Measurements from ENCODE around the gene GPR108.

Gene GPR108

GRCh38 chr19:6719540-6719861, 17.9 kb downstream of the GPR108 start:
- no peak overlapping the region for H2BK5ac ChIP-seq (ENCODE audit: low read depth, low read length, poor library complexity)
- no peak overlapping the region for H2BK120ac ChIP-seq (ENCODE audit: insufficient read depth, low read length, poor library complexity)
- H2AK5ac ChIP-seq (ENCODE audit: low read length), result no peak overlapping the region
- no peak overlapping the region for H3K27ac ChIP-seq (ENCODE audit: low read depth, low read length)
- H4K91ac ChIP-seq (ENCODE audit: low read depth, low read length), result no peak overlapping the region
- no peak for DNase-seq
- peaks cover 2 to 5% of the 10 kb centered on the region in 2 experiments for H3K4me1 ChIP-seq (ENCODE audit: control insufficient read depth in 1 of 2, insufficient read depth in 2 of 2, low read length in 2 of 2)
- H3K9me3 ChIP-seq (ENCODE audit: insufficient read depth, low read depth, low read length), result peaks cover 7% of the 10 kb centered on the region
- H3K14ac ChIP-seq (ENCODE audit: low read length), result no peak overlapping the region
- H3K23ac ChIP-seq (ENCODE audit: low read length), result no peak overlapping the region
- H3K79me2 ChIP-seq (ENCODE audit: control insufficient read depth, insufficient read depth, low read length, poor library complexity), result no peaks in the 10 kb centered on the region
- H4K8ac ChIP-seq (ENCODE audit: low read depth, low read length), result no peak overlapping the region
- no peaks in the 10 kb centered on the region for H3K27me3 ChIP-seq (ENCODE audit: insufficient read depth, low read length)
- no peak overlapping the region for H4K12ac ChIP-seq (ENCODE audit: low read depth, low read length)
- H3K4ac ChIP-seq (ENCODE audit: low read depth, low read length), result no peak overlapping the region
- no peak overlapping the region for H3K4me2 ChIP-seq (ENCODE audit: low read length)
- H3K36me3 ChIP-seq (ENCODE audit: control insufficient read depth in 1 of 2, insufficient read depth in 2 of 2, low read length in 2 of 2), result no peaks in the 10 kb centered on the region
- H2AFZ ChIP-seq (ENCODE audit: insufficient read depth, low read length, poor library complexity), result no peak overlapping the region
- H3K9ac ChIP-seq (ENCODE audit: low read length), result no peak overlapping the region
- H3K4me3 ChIP-seq (ENCODE audit: low read depth, low read length), result no peak overlapping the region
- no peaks in the 10 kb centered on the region for H3K79me1 ChIP-seq (ENCODE audit: low read length)
- no peak overlapping the region for H3K18ac ChIP-seq (ENCODE audit: low read length)
- no peak overlapping the region for H2BK12ac ChIP-seq (ENCODE audit: low read length)
- 100% methylated on average over 3 of the region's 6 CpGs for WGBS (ENCODE audit: extremely low coverage, insufficient coverage, insufficient read length)

- H3K4me1 ChIP-seq (ENCODE audit: control insufficient read depth in 1 of 2, insufficient read depth in 2 of 2, low read length in 2 of 2), result peaks cover 2 to 5% of the 10 kb centered on the region in 2 experiments
- H3K4ac ChIP-seq (ENCODE audit: low read depth, low read length), result no peak overlapping the region
- H4K91ac ChIP-seq (ENCODE audit: low read depth, low read length), result no peak overlapping the region
- no peaks in the 10 kb centered on the region for H3K79me1 ChIP-seq (ENCODE audit: low read length)
- no peak overlapping the region for H2BK120ac ChIP-seq (ENCODE audit: insufficient read depth, low read length, poor library complexity)
- H3K9ac ChIP-seq (ENCODE audit: low read length), result no peak overlapping the region
- no peak overlapping the region for H2AK5ac ChIP-seq (ENCODE audit: low read length)
- WGBS (ENCODE audit: extremely low coverage, insufficient coverage, insufficient read length), result no CpG with 5 or more reads among the region's 21 CpGs
- no peaks in the 10 kb centered on the region for H3K79me2 ChIP-seq (ENCODE audit: control insufficient read depth, insufficient read depth, low read length, poor library complexity)
- no peak overlapping the region for H3K18ac ChIP-seq (ENCODE audit: low read length)
- H3K4me2 ChIP-seq (ENCODE audit: low read length), result no peak overlapping the region
- H3K36me3 ChIP-seq (ENCODE audit: control insufficient read depth in 1 of 2, insufficient read depth in 2 of 2, low read length in 2 of 2), result no peaks in the 10 kb centered on the region
- H2BK12ac ChIP-seq (ENCODE audit: low read length), result no peak overlapping the region
- no peak overlapping the region for H2BK5ac ChIP-seq (ENCODE audit: low read depth, low read length, poor library complexity)
- DNase-seq, result peak; percentile 19 to 41
- peaks cover 7% of the 10 kb centered on the region for H3K9me3 ChIP-seq (ENCODE audit: insufficient read depth, low read depth, low read length)
- H3K14ac ChIP-seq (ENCODE audit: low read length), result no peak overlapping the region
- no peak overlapping the region for H3K4me3 ChIP-seq (ENCODE audit: low read depth, low read length)
- H3K27me3 ChIP-seq (ENCODE audit: insufficient read depth, low read length), result no peaks in the 10 kb centered on the region
- no peak overlapping the region for H3K23ac ChIP-seq (ENCODE audit: low read length)
- H4K8ac ChIP-seq (ENCODE audit: low read depth, low read length), result no peak overlapping the region
- no peak overlapping the region for H2AFZ ChIP-seq (ENCODE audit: insufficient read depth, low read length, poor library complexity)
- no peak overlapping the region for H4K12ac ChIP-seq (ENCODE audit: low read depth, low read length)
- H3K27ac ChIP-seq (ENCODE audit: low read depth, low read length), result no peak overlapping the region
These were observed 18.4 kb downstream of the GPR108 start for GRCh38 chr19:6718741-6719539.

- no peak for DNase-seq
- no peaks in the 10 kb centered on the region for H3K79me2 ChIP-seq (ENCODE audit: control insufficient read depth, insufficient read depth, low read length, poor library complexity)
- H3K27me3 ChIP-seq (ENCODE audit: insufficient read depth, low read length), result no peaks in the 10 kb centered on the region
- no peaks in the 10 kb centered on the region for H3K36me3 ChIP-seq (ENCODE audit: control insufficient read depth in 1 of 2, insufficient read depth in 2 of 2, low read length in 2 of 2)
- no peak overlapping the region for H2BK12ac ChIP-seq (ENCODE audit: low read length)
- H4K12ac ChIP-seq (ENCODE audit: low read depth, low read length), result no peak overlapping the region
- H3K9me3 ChIP-seq (ENCODE audit: insufficient read depth, low read depth, low read length), result peaks cover 7% of the 10 kb centered on the region
- no peak overlapping the region for H2AFZ ChIP-seq (ENCODE audit: insufficient read depth, low read length, poor library complexity)
- no peak overlapping the region for H3K9ac ChIP-seq (ENCODE audit: low read length)
- H2BK120ac ChIP-seq (ENCODE audit: insufficient read depth, low read length, poor library complexity), result no peak overlapping the region
- H3K4me1 ChIP-seq (ENCODE audit: control insufficient read depth in 1 of 2, insufficient read depth in 2 of 2, low read length in 2 of 2), result peaks cover 2% of the 10 kb centered on the region in 2 experiments
- H3K27ac ChIP-seq (ENCODE audit: low read depth, low read length), result no peak overlapping the region
- H3K14ac ChIP-seq (ENCODE audit: low read length), result no peak overlapping the region
- no CpG with 5 or more reads among the region's 23 CpGs for WGBS (ENCODE audit: extremely low coverage, insufficient coverage, insufficient read length)
- H3K18ac ChIP-seq (ENCODE audit: low read length), result no peak overlapping the region
- H2BK5ac ChIP-seq (ENCODE audit: low read depth, low read length, poor library complexity), result no peak overlapping the region
- H3K79me1 ChIP-seq (ENCODE audit: low read length), result no peaks in the 10 kb centered on the region
- no peak overlapping the region for H3K4me2 ChIP-seq (ENCODE audit: low read length)
- no peak overlapping the region for H3K4me3 ChIP-seq (ENCODE audit: low read depth, low read length)
- H4K91ac ChIP-seq (ENCODE audit: low read depth, low read length), result no peak overlapping the region
- no peak overlapping the region for H4K8ac ChIP-seq (ENCODE audit: low read depth, low read length)
- no peak overlapping the region for H3K23ac ChIP-seq (ENCODE audit: low read length)
- no peak overlapping the region for H2AK5ac ChIP-seq (ENCODE audit: low read length)
- H3K4ac ChIP-seq (ENCODE audit: low read depth, low read length), result no peak overlapping the region
These were observed 19.2 kb downstream of the GPR108 start for GRCh38 chr19:6718111-6718740.

- Histone ChIP-seq H3K14ac (ENCODE audit: low read length) (no peak overlapping the region), H3K27me3 (ENCODE audit: insufficient read depth, low read length) (no peaks in the 10 kb centered on the region), H3K4me1 (ENCODE audit: control insufficient read depth in 1 of 2, insufficient read depth in 2 of 2, low read length in 2 of 2) (no peaks in the 10 kb centered on the region), H4K12ac (ENCODE audit: low read depth, low read length) (no peak overlapping the region), H4K8ac (ENCODE audit: low read depth, low read length) (no peak overlapping the region), H4K91ac (ENCODE audit: low read depth, low read length) (no peak overlapping the region), H3K9ac (ENCODE audit: low read length) (no peak overlapping the region), H3K18ac (ENCODE audit: low read length) (no peak overlapping the region), H2AFZ (ENCODE audit: insufficient read depth, low read length, poor library complexity) (no peak overlapping the region), H3K23ac (ENCODE audit: low read length) (peak overlapping the region; percentile 23), H3K4me3 (ENCODE audit: low read depth, low read length) (peak overlapping the region; percentile 27), H2AK5ac (ENCODE audit: low read length) (no peak overlapping the region), H3K9me3 (ENCODE audit: insufficient read depth, low read depth, low read length) (peaks cover 11% of the 10 kb centered on the region), H3K27ac (ENCODE audit: low read depth, low read length) (no peak overlapping the region), H3K4ac (ENCODE audit: low read depth, low read length) (no peak overlapping the region), H3K79me1 (ENCODE audit: low read length) (no peaks in the 10 kb centered on the region), H3K4me2 (ENCODE audit: low read length) (no peak overlapping the region), H2BK120ac (ENCODE audit: insufficient read depth, low read length, poor library complexity) (no peak overlapping the region), H2BK5ac (ENCODE audit: low read depth, low read length, poor library complexity) (no peak overlapping the region), H3K79me2 (ENCODE audit: control insufficient read depth, insufficient read depth, low read length, poor library complexity) (no peaks in the 10 kb centered on the region), H2BK12ac (ENCODE audit: low read length) (no peak overlapping the region), H3K36me3 (ENCODE audit: control insufficient read depth in 1 of 2, insufficient read depth in 2 of 2, low read length in 2 of 2) (no peaks in the 10 kb centered on the region)
- WGBS (ENCODE audit: extremely low coverage, insufficient coverage, insufficient read length), result 100% methylated on average over 1 of the region's 4 CpGs
- DNase-seq, result no peak
These were observed 19.9 kb downstream of the GPR108 start for GRCh38 chr19:6717441-6717971.

Data from trophoblast cell (in vitro differentiated cells and primary cell).